Measurements from ENCODE around the gene AFTPH.

The AFTPH gene

GRCh38 chr2:64623242-64623850, 99.2 kb downstream of the AFTPH start:
- Histone ChIP-seq H3K27me3 (ENCODE audit: insufficient read depth, low read length) (no peaks in the 10 kb centered on the region), H3K4me1 (ENCODE audit: insufficient read depth, low read length) (peaks cover 20% of the 10 kb centered on the region; the same call in 1 of the 2 replicates), H3K9ac (ENCODE audit: low read depth, low read length) (no peak overlapping the region), H3K36me3 (ENCODE audit: insufficient read depth, low read depth, low read length) (no peaks in the 10 kb centered on the region), H3K9me3 (ENCODE audit: insufficient read depth, low read depth, low read length) (no peaks in the 10 kb centered on the region), H3K27ac (ENCODE audit: low read length) (no peak overlapping the region), H3K4me3 (ENCODE audit: low read length) (no peak overlapping the region)

GRCh38 chr2:64624108-64624610, 100.0 kb downstream of the AFTPH start:
- Histone ChIP-seq H3K36me3 (ENCODE audit: insufficient read depth, low read depth, low read length) (no peaks in the 10 kb centered on the region), H3K9me3 (ENCODE audit: insufficient read depth, low read depth, low read length) (no peaks in the 10 kb centered on the region), H3K27ac (ENCODE audit: low read length) (no peak overlapping the region), H3K9ac (ENCODE audit: low read depth, low read length) (no peak overlapping the region), H3K4me3 (ENCODE audit: low read length) (no peak overlapping the region), H3K27me3 (ENCODE audit: insufficient read depth, low read length) (no peaks in the 10 kb centered on the region), H3K4me1 (ENCODE audit: insufficient read depth, low read length) (peaks cover 20% of the 10 kb centered on the region; the same call in 1 of the 2 replicates)

GRCh38 chr2:64624862-64625261, 100.7 kb downstream of the AFTPH start:
- Histone ChIP-seq H3K27ac (ENCODE audit: low read length) (no peak overlapping the region), H3K4me3 (ENCODE audit: low read length) (no peak overlapping the region), H3K9me3 (ENCODE audit: insufficient read depth, low read depth, low read length) (no peaks in the 10 kb centered on the region), H3K36me3 (ENCODE audit: insufficient read depth, low read depth, low read length) (no peaks in the 10 kb centered on the region), H3K9ac (ENCODE audit: low read depth, low read length) (no peak overlapping the region), H3K4me1 (ENCODE audit: insufficient read depth, low read length) (peaks cover 16% of the 10 kb centered on the region; the same call in 1 of the 2 replicates), H3K27me3 (ENCODE audit: insufficient read depth, low read length) (no peaks in the 10 kb centered on the region)

GRCh38 chr2:64625299-64626145, 101.4 kb downstream of the AFTPH start:
- Histone ChIP-seq H3K4me3 (ENCODE audit: low read length) (no peak overlapping the region), H3K9ac (ENCODE audit: low read depth, low read length) (no peak overlapping the region), H3K27ac (ENCODE audit: low read length) (no peak overlapping the region), H3K9me3 (ENCODE audit: insufficient read depth, low read depth, low read length) (no peaks in the 10 kb centered on the region), H3K27me3 (ENCODE audit: insufficient read depth, low read length) (no peaks in the 10 kb centered on the region), H3K4me1 (ENCODE audit: insufficient read depth, low read length) (peaks cover 16% of the 10 kb centered on the region; the same call in 1 of the 2 replicates), H3K36me3 (ENCODE audit: insufficient read depth, low read depth, low read length) (no peaks in the 10 kb centered on the region)

- no peak overlapping the region for H3K9ac ChIP-seq (ENCODE audit: low read depth, low read length)
- no peaks in the 10 kb centered on the region for H3K9me3 ChIP-seq (ENCODE audit: insufficient read depth, low read depth, low read length)
- no peaks in the 10 kb centered on the region for H3K36me3 ChIP-seq (ENCODE audit: insufficient read depth, low read depth, low read length)
- peaks cover 9% of the 10 kb centered on the region; the same call in 1 of the 2 replicates for H3K4me1 ChIP-seq (ENCODE audit: insufficient read depth, low read length)
- H3K27me3 ChIP-seq (ENCODE audit: insufficient read depth, low read length) = no peaks in the 10 kb centered on the region
- no peak overlapping the region for H3K4me3 ChIP-seq (ENCODE audit: low read length)
- H3K27ac ChIP-seq (ENCODE audit: low read length) = no peak overlapping the region
Observed at GRCh38 chr2:64626146-64626809, 102.2 kb downstream of the AFTPH start.

GRCh38 chr2:64626963-64627760, 103.0 kb downstream of the AFTPH start:
- Histone ChIP-seq H3K36me3 (ENCODE audit: insufficient read depth, low read depth, low read length) (no peaks in the 10 kb centered on the region), H3K27me3 (ENCODE audit: insufficient read depth, low read length) (no peaks in the 10 kb centered on the region), H3K4me3 (ENCODE audit: low read length) (no peak overlapping the region), H3K9me3 (ENCODE audit: insufficient read depth, low read depth, low read length) (no peaks in the 10 kb centered on the region), H3K4me1 (ENCODE audit: insufficient read depth, low read length) (peaks cover 9% of the 10 kb centered on the region; the same call in 1 of the 2 replicates), H3K9ac (ENCODE audit: low read depth, low read length) (peak overlapping the region; percentile 46; the same call in 1 of the 2 replicates), H3K27ac (ENCODE audit: low read length) (no peak overlapping the region)

GRCh38 chr2:64627860-64628841, 104.0 kb downstream of the AFTPH start:
- H3K9ac ChIP-seq (ENCODE audit: low read depth, low read length) = no peak overlapping the region; the same call in 1 of the 2 replicates
- no peak overlapping the region for H3K4me3 ChIP-seq (ENCODE audit: low read length)
- H3K9me3 ChIP-seq (ENCODE audit: insufficient read depth, low read depth, low read length) = no peaks in the 10 kb centered on the region
- H3K27ac ChIP-seq (ENCODE audit: low read length) = no peak overlapping the region
- H3K36me3 ChIP-seq (ENCODE audit: insufficient read depth, low read depth, low read length) = peaks cover 3% of the 10 kb centered on the region; the same call in 1 of the 2 replicates
- peaks cover 3% of the 10 kb centered on the region; the same call in 1 of the 2 replicates for H3K4me1 ChIP-seq (ENCODE audit: insufficient read depth, low read length)
- H3K27me3 ChIP-seq (ENCODE audit: insufficient read depth, low read length) = no peaks in the 10 kb centered on the region

GRCh38 chr2:64629329-64629781, 105.2 kb downstream of the AFTPH start:
- H3K4me3 ChIP-seq (ENCODE audit: low read length) = no peak overlapping the region
- peaks cover 3% of the 10 kb centered on the region; the same call in 1 of the 2 replicates for H3K4me1 ChIP-seq (ENCODE audit: insufficient read depth, low read length)
- H3K36me3 ChIP-seq (ENCODE audit: insufficient read depth, low read depth, low read length) = peaks cover 8% of the 10 kb centered on the region; the same call in 1 of the 2 replicates
- H3K27me3 ChIP-seq (ENCODE audit: insufficient read depth, low read length) = no peaks in the 10 kb centered on the region
- H3K27ac ChIP-seq (ENCODE audit: low read length) = no peak overlapping the region
- H3K9ac ChIP-seq (ENCODE audit: low read depth, low read length) = no peak overlapping the region
- H3K9me3 ChIP-seq (ENCODE audit: insufficient read depth, low read depth, low read length) = no peaks in the 10 kb centered on the region

- H3K4me1 ChIP-seq (ENCODE audit: insufficient read depth, low read length) = peaks cover 3% of the 10 kb centered on the region; the same call in 1 of the 2 replicates
- H3K36me3 ChIP-seq (ENCODE audit: insufficient read depth, low read depth, low read length) = peaks cover 9% of the 10 kb centered on the region
- H3K4me3 ChIP-seq (ENCODE audit: low read length) = no peak overlapping the region
- H3K27ac ChIP-seq (ENCODE audit: low read length) = no peak overlapping the region
- no peaks in the 10 kb centered on the region for H3K27me3 ChIP-seq (ENCODE audit: insufficient read depth, low read length)
- H3K9ac ChIP-seq (ENCODE audit: low read depth, low read length) = no peak overlapping the region
- H3K9me3 ChIP-seq (ENCODE audit: insufficient read depth, low read depth, low read length) = no peaks in the 10 kb centered on the region
Observed at GRCh38 chr2:64629875-64630274, 105.7 kb downstream of the AFTPH start.

GRCh38 chr2:64630752-64631151, 106.6 kb downstream of the AFTPH start:
- Histone ChIP-seq H3K4me1 (ENCODE audit: insufficient read depth, low read length) (peaks cover 3% of the 10 kb centered on the region; the same call in 1 of the 2 replicates), H3K9ac (ENCODE audit: low read depth, low read length) (no peak overlapping the region), H3K27ac (ENCODE audit: low read length) (no peak overlapping the region), H3K27me3 (ENCODE audit: insufficient read depth, low read length) (no peaks in the 10 kb centered on the region), H3K4me3 (ENCODE audit: low read length) (no peak overlapping the region), H3K36me3 (ENCODE audit: insufficient read depth, low read depth, low read length) (peaks cover 17% of the 10 kb centered on the region), H3K9me3 (ENCODE audit: insufficient read depth, low read depth, low read length) (no peaks in the 10 kb centered on the region)

Measured in iPS-20b (cell line).